Measurements from ENCODE around the gene TMEM37. TPM values are rescaled to one million over a fixed set of nuclear protein-coding genes. Genes with fewer than 3 reads are reported as not detected.

TMEM37 gene
- total and polyA plus RNA-seq, 2 experiments from 2014 or later = 52.6 to 123 TPM

DNA sequence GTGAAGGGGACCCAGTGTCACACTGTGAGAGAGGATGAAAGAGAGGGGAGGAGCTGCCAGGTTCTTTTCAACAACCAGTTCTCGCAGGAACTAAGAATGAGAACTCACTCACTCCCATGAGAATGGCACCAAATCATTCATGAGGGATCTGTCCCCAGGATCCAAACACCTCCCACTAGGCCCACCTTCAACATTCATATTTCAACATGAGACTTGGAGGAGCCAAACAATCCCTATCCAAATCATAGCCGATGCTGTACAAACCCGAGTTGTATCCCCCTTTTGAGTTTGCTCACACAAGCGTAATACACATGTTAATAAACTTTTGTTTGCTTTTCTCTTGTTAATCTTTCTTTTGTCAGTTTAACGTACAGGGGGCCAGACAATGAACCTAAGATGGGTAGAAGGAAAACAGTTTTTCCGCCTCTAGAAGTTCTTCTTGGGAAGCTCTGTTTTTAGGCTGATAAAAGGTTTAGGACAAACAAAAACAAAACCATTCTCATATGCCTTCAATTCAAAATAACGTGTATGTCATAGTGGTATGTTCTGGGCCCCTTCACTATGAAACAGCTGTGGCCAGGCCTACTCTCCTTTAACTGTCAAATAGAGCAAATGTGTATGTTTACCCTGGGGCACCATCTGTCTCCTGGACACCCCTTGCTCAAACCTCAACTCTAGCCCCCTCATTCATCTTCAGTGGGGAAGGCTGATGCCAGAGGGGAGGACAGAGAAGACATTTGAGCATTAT, 9.1 kb upstream of the TMEM37 start:
- Histone ChIP-seq H3K27me3 (no peaks in the 10 kb centered on the region), H3K9me2 (replicated peaks; ENCODE audit: insufficient read depth) (no peaks in the 10 kb centered on the region), H3K27ac (peak overlapping the region; percentile 99), H3K4me1 (ENCODE audit: insufficient read depth) (peaks cover 70% of the 10 kb centered on the region), H3K4me2 (no peak overlapping the region), H2AFZ (no peak overlapping the region), H4K20me1 (ENCODE audit: insufficient read depth, poor library complexity, severe bottlenecking) (no peaks in the 10 kb centered on the region), H3K79me2 (no peaks in the 10 kb centered on the region), H3K9me3 (ENCODE audit: low read depth) (no peaks in the 10 kb centered on the region), H3K4me3 (no peak overlapping the region), H3K36me3 (replicated peaks; ENCODE audit: insufficient read depth, low read depth) (no peaks in the 10 kb centered on the region)
- no peak for DNase-seq (ENCODE audit: low spot score)
- TF ChIP-seq EZH2 (IDR thresholded peaks at IDR 0.05; ENCODE audit: borderline replicate concordance) (no peak), EZH2phosphoT487 (IDR thresholded peaks at IDR 0.05; ENCODE audit: low read depth, severe bottlenecking, unreplicated experiment) (no peak)
- TF ChIP-seq, protein P1, sequence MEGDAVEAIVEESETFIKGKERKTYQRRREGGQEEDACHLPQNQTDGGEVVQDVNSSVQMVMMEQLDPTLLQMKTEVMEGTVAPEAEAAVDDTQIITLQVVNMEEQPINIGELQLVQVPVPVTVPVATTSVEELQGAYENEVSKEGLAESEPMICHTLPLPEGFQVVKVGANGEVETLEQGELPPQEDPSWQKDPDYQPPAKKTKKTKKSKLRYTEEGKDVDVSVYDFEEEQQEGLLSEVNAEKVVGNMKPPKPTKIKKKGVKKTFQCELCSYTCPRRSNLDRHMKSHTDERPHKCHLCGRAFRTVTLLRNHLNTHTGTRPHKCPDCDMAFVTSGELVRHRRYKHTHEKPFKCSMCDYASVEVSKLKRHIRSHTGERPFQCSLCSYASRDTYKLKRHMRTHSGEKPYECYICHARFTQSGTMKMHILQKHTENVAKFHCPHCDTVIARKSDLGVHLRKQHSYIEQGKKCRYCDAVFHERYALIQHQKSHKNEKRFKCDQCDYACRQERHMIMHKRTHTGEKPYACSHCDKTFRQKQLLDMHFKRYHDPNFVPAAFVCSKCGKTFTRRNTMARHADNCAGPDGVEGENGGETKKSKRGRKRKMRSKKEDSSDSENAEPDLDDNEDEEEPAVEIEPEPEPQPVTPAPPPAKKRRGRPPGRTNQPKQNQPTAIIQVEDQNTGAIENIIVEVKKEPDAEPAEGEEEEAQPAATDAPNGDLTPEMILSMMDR (IDR thresholded peaks at IDR 0.05; ENCODE audit: poor library complexity) = no peak
- 62% methylated on average over 7 of the region's 7 CpGs for WGBS (ENCODE audit: low lambda C conversion rate, missing lambda C conversion rate)

DNA sequence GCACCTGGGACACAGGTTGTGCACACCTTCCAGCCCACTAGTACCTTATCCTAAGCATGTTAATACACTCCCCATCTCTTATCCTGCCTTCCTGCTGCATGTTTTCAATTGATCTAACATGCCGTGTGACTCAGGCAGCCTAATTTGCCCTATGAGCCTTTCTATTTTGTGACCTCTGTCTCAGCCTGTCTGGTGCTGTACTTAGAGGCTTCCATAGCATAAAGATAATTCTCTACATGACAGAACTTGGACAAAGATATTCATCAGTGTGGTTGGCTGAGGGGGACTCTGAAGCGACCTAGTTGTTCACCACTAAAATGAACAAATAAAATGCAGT, 8.6 kb upstream of the TMEM37 start:
- TF ChIP-seq EZH2phosphoT487 (IDR thresholded peaks at IDR 0.05; ENCODE audit: low read depth, severe bottlenecking, unreplicated experiment) (no peak), EZH2 (IDR thresholded peaks at IDR 0.05; ENCODE audit: borderline replicate concordance) (no peak)
- TF ChIP-seq, protein P1 (IDR thresholded peaks at IDR 0.05; ENCODE audit: poor library complexity) = no peak
- no peak for DNase-seq (ENCODE audit: low spot score)
- Histone ChIP-seq H3K36me3 (replicated peaks; ENCODE audit: insufficient read depth, low read depth) (no peaks in the 10 kb centered on the region), H3K4me2 (no peak overlapping the region), H3K27me3 (no peaks in the 10 kb centered on the region), H3K4me1 (ENCODE audit: insufficient read depth) (peaks cover 75% of the 10 kb centered on the region), H4K20me1 (ENCODE audit: insufficient read depth, poor library complexity, severe bottlenecking) (no peaks in the 10 kb centered on the region), H3K27ac (peak overlapping the region; percentile 99), H3K9me3 (ENCODE audit: low read depth) (no peaks in the 10 kb centered on the region), H3K4me3 (no peak overlapping the region), H2AFZ (no peak overlapping the region), H3K79me2 (no peaks in the 10 kb centered on the region), H3K9me2 (replicated peaks; ENCODE audit: insufficient read depth) (no peaks in the 10 kb centered on the region)
- WGBS (ENCODE audit: low lambda C conversion rate, missing lambda C conversion rate) = 69% methylated on average over 2 of the region's 2 CpGs

DNA sequence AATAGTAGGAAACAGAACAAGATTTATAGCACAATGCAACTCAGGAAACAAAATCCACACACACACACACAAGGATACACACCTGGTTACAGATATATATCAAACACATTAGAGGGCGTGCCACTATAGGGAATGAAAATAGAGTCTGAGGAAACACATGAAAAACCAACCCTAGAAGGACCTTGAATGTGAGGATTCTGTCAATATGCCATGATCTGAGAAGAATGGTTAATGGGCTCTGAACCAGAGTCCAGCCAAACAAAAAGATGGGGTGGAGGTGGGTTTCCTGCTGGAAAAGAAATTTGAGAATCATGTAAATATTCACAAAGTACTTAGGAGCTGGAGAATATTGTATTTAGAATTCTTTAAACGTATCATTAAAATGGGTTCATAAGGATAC, 7.8 kb upstream of the TMEM37 start:
- TF ChIP-seq, protein P1 (IDR thresholded peaks at IDR 0.05; ENCODE audit: poor library complexity) = no peak
- TF ChIP-seq EZH2phosphoT487 (IDR thresholded peaks at IDR 0.05; ENCODE audit: low read depth, severe bottlenecking, unreplicated experiment) (no peak), EZH2 (IDR thresholded peaks at IDR 0.05; ENCODE audit: borderline replicate concordance) (no peak)
- Histone ChIP-seq H3K4me1 (ENCODE audit: insufficient read depth) (peaks cover 80% of the 10 kb centered on the region), H3K4me2 (no peak overlapping the region), H3K4me3 (no peak overlapping the region), H2AFZ (no peak overlapping the region), H3K36me3 (replicated peaks; ENCODE audit: insufficient read depth, low read depth) (no peaks in the 10 kb centered on the region), H4K20me1 (ENCODE audit: insufficient read depth, poor library complexity, severe bottlenecking) (no peaks in the 10 kb centered on the region), H3K27ac (peak overlapping the region; percentile 99), H3K79me2 (no peaks in the 10 kb centered on the region), H3K9me2 (replicated peaks; ENCODE audit: insufficient read depth) (no peaks in the 10 kb centered on the region), H3K9me3 (ENCODE audit: low read depth) (no peaks in the 10 kb centered on the region), H3K27me3 (no peaks in the 10 kb centered on the region)
- DNase-seq (ENCODE audit: low spot score) = no peak
- 91% methylated on average over 2 of the region's 2 CpGs for WGBS (ENCODE audit: low lambda C conversion rate, missing lambda C conversion rate)
